Breast epithelium (tissue), 3 donors: Measurements from ENCODE around the gene AGRP.

ENCODE experiments used
- CTCF ChIP-seq, 3 donors: fragments of 450-650 bp; IDR thresholded peaks; one replicate each; pipeline ENCODE4 v1.5.1; 2016 to 2017; ENCODE audit warnings: antibody characterized with exemption in 3 of 3, mild to moderate bottlenecking in 3 of 3, moderate library complexity in 3 of 3
- POLR2A ChIP-seq: fragments of 450-650 bp; IDR thresholded peaks from one replicate; pipeline ENCODE4 v1.6.1; 2016; ENCODE audit warnings: antibody characterized with exemption, mild to moderate bottlenecking, moderate library complexity
- POLR2AphosphoS5 ChIP-seq, 3 donors: sonication (generic); formaldehyde crosslinking; IDR thresholded peaks; one replicate each; pipeline ENCODE4 v1.6.1; 2017; ENCODE audit warnings: antibody characterized with exemption in 3 of 3

DNA sequence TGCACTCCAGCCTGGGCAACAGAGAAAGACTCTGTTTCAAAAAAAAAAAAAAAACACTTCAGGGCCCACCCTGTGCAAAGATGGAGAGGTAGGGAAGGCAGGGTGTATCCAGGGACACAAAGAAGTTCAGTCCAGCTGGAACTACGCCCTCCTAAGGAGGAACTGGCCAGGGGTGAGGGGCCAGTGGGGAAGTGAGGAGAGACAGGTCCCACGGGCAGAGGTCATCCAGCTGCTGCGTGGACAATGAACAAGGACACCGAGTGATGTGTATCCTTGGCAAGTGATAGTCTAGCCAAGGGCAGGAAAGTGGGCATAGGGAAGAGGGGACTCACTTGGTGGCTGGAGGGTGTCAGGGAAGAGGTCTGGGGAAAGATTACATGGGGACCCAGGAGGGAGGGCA, 35.9 kb upstream of the AGRP start:
- TF ChIP-seq CTCF (IDR thresholded peaks at IDR 0.05): no peak
- TF ChIP-seq POLR2A: no peak
- no peak for TF ChIP-seq POLR2AphosphoS5 (IDR thresholded peaks at IDR 0.05)
